Fibroblast of pulmonary artery (primary cell): ENCODE measurements around the gene ACTN3.

ENCODE experiments used
- DNase-seq: peaks from one replicate; pipeline ENCODE4 v3.0.0-alpha.2; 2010; ENCODE audit warnings: low read depth
- H3K4me3 ChIP-seq: replicated peaks from 2 replicates; pipeline ENCODE4 v1.5.1; 2011; ENCODE audit warnings: low read depth, mild to moderate bottlenecking, control low read depth, low read length, moderate library complexity
- CTCF ChIP-seq: IDR thresholded peaks from 2 replicates; pipeline ENCODE4 v1.5.1; 2011; ENCODE audit warnings: mild to moderate bottlenecking, control low read depth, low read length, inconsistent platforms; ENCODE audit errors: missing control alignments

ACTN3 gene

GRCh38 chr11:66559866-66560676 lies 13.4 kb downstream of the ACTN3 start:
- no peak overlapping the region for H3K4me3 ChIP-seq
- TF ChIP-seq CTCF = no peak
- no peak for DNase-seq

- TF ChIP-seq CTCF = no peak
- no peak for DNase-seq
- no peak overlapping the region for H3K4me3 ChIP-seq
Observed at GRCh38 chr11:66561178-66561974, 14.7 kb downstream of the ACTN3 start.

GRCh38 chr11:66561975-66562248 lies 15.2 kb downstream of the ACTN3 start:
- TF ChIP-seq CTCF = no peak
- DNase-seq = no peak

GRCh38 chr11:66562275-66562674 lies 15.6 kb downstream of the ACTN3 start:
- no peak overlapping the region for H3K4me3 ChIP-seq
- DNase-seq = no peak
- no peak for TF ChIP-seq CTCF

More at GRCh38 chr11:66561975-66562248, 15.2 kb downstream of the ACTN3 start:
- H3K4me3 ChIP-seq = no peak overlapping the region

GRCh38 chr11:66562907-66563583 lies 16.3 kb downstream of the ACTN3 start:
- no peak for DNase-seq
- no peak for TF ChIP-seq CTCF
- no peak overlapping the region for H3K4me3 ChIP-seq

GRCh38 chr11:66563832-66564231 lies 17.1 kb downstream of the ACTN3 start:
- no peak for DNase-seq
- TF ChIP-seq CTCF = no peak
- H3K4me3 ChIP-seq = no peak overlapping the region
